ENCODE results near the gene RAD51B.

RAD51B gene

DNA sequence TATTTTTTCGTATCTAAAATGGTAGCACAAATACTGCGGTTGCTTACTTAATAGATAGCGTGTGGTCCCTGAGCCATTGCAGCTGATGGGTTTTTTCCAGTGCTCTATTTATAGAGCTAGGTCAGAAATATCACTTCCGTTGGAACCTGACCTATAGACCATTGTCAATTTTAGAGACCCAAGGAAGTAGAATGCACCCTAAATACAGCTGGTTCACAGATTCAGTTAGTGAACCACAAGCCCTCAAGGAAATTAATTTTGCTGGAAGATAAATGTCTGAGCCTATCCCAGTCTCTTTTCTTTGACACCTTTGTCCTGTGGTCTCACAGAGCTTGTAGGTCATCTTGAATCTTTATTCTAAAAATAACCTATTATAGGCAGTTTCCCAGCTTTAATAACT lies 582.3 kb downstream of the RAD51B start:
- TF ChIP-seq, protein P1, sequence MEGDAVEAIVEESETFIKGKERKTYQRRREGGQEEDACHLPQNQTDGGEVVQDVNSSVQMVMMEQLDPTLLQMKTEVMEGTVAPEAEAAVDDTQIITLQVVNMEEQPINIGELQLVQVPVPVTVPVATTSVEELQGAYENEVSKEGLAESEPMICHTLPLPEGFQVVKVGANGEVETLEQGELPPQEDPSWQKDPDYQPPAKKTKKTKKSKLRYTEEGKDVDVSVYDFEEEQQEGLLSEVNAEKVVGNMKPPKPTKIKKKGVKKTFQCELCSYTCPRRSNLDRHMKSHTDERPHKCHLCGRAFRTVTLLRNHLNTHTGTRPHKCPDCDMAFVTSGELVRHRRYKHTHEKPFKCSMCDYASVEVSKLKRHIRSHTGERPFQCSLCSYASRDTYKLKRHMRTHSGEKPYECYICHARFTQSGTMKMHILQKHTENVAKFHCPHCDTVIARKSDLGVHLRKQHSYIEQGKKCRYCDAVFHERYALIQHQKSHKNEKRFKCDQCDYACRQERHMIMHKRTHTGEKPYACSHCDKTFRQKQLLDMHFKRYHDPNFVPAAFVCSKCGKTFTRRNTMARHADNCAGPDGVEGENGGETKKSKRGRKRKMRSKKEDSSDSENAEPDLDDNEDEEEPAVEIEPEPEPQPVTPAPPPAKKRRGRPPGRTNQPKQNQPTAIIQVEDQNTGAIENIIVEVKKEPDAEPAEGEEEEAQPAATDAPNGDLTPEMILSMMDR (IDR thresholded peaks at IDR 0.05): no peak
- no peaks in the 10 kb centered on the region for H3K36me3 ChIP-seq (ENCODE audit: control insufficient read depth, insufficient read depth, low read length)
- no peak overlapping the region for H2AFZ ChIP-seq
- no peak overlapping the region for H3K4me2 ChIP-seq (ENCODE audit: low read length)
- no peaks in the 10 kb centered on the region for H3K27me3 ChIP-seq (ENCODE audit: control insufficient read depth, insufficient read depth, low read length)
- H3K27ac ChIP-seq: no peak overlapping the region
- no peak overlapping the region for H3K4me3 ChIP-seq (ENCODE audit: low read depth, low read length)
- H3K4me1 ChIP-seq: peaks cover 35% of the 10 kb centered on the region
- H3K79me2 ChIP-seq: no peaks in the 10 kb centered on the region
- H3K9me3 ChIP-seq (ENCODE audit: control insufficient read depth, low read length): no peaks in the 10 kb centered on the region
- no peak overlapping the region for H3K9ac ChIP-seq

DNA sequence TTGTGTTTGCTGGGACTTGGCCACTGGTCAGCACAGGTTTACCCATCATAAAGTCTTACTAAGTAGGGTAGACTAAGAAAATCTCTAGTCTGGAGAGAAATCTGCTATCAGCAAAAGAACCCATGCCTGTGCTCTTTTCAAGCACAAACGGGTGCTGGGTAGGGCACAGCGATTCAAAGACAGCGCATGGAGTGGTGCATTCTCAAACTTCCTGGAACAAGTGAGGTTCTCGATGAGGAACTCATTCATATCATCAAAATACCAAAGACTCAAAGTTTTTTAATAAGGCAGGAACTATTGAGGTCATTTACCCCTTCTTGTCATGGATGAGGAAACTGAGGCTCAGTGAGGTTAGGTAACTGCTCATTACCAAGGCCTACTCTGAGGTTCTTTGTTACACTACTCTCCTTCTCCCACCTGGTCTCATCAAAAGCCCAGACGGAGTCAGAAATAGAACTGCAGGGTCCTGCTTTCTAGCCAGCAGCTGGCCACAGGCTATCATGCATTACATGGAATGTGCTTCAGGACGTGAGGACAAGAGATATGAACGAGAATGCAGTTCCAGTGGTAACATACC lies 583.0 kb downstream of the RAD51B start:
- Histone ChIP-seq H3K36me3 (ENCODE audit: control insufficient read depth, insufficient read depth, low read length) (no peaks in the 10 kb centered on the region), H3K4me2 (ENCODE audit: low read length) (peak overlapping the region; percentile 17), H2AFZ (no peak overlapping the region), H3K27me3 (ENCODE audit: control insufficient read depth, insufficient read depth, low read length) (no peaks in the 10 kb centered on the region), H3K9me3 (ENCODE audit: control insufficient read depth, low read length) (no peaks in the 10 kb centered on the region), H3K79me2 (no peaks in the 10 kb centered on the region), H3K27ac (no peak overlapping the region), H3K9ac (no peak overlapping the region), H3K4me3 (ENCODE audit: low read depth, low read length) (no peak overlapping the region), H3K4me1 (peaks cover 28% of the 10 kb centered on the region)
- TF ChIP-seq, protein P1 (IDR thresholded peaks at IDR 0.05): no peak

DNA sequence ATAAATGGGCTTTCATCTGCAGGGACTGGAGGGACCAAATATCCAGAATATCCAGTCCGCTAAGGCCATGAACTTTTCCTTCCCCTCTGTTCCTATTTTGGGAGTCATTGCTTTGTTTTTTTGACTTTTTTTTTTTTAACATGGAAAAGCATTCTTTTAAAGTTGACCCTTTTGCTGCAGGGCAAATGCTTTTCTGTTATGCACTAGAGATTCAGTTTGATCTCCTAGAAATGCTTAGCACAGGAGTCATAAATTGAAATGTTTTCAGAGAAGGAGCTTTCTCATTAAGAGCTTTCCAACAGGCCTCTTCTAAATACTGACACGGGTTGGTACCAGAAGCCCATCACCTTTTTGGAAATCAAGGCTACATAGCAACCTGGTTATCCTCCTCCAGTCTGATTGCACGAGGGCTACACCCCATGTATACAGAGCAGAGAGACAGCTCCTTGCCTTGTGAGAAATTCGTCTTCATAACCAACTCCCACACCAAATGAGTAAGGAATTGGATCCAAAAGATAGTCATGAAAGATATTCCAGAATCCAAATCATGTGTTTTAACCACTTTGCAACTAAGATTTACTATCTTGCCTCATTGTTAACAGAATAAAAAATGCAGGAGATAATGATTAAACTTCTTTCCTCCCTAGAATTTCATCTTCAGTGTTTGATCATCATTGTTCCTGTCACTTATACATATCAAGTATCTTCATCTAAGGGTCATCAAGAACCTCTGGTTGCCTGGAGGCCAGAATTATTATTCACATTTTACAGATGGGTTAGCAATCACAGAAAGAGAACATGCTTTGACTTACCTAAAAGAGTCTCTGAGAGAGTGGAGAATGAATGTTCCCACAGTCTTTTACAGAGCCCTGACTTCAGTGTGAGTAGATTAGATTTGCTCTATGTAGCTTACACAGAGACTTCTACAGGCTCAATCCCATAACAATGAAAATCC lies 583.9 kb downstream of the RAD51B start:
- no peaks in the 10 kb centered on the region for H3K27me3 ChIP-seq (ENCODE audit: control insufficient read depth, insufficient read depth, low read length)
- no peaks in the 10 kb centered on the region for H3K9me3 ChIP-seq (ENCODE audit: control insufficient read depth, low read length)
- no peak overlapping the region for H3K9ac ChIP-seq
- peak overlapping the region; percentile 18 for H3K4me2 ChIP-seq (ENCODE audit: low read length)
- peak overlapping the region; percentile 13 for H2AFZ ChIP-seq
- H3K36me3 ChIP-seq (ENCODE audit: control insufficient read depth, insufficient read depth, low read length): no peaks in the 10 kb centered on the region
- H3K79me2 ChIP-seq: no peaks in the 10 kb centered on the region
- TF ChIP-seq, protein P1 (IDR thresholded peaks at IDR 0.05): no peak
- H3K27ac ChIP-seq: peak overlapping the region; percentile 34
- H3K4me1 ChIP-seq: peaks cover 24% of the 10 kb centered on the region
- H3K4me3 ChIP-seq (ENCODE audit: low read depth, low read length): peak overlapping the region; percentile 12

DNA sequence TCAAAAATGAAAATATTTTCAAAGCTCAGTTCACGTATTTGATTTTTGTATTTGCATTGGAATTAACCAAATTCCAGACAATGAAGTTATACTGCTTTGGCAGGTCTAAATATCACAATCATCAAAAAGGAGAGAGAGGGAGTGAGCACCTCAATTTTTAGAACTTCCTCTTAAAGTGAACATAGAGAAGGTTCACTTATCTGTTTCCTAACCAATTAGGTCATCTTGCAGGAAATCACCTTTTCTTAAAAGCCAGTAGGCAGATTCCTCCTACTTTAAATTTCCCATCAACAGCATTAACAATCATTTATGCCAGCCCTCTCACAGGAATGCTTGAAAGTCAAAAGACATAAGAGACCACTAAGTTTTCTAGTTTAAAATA lies 584.6 kb downstream of the RAD51B start:
- Histone ChIP-seq H3K79me2 (no peaks in the 10 kb centered on the region), H3K9ac (no peak overlapping the region), H3K4me3 (ENCODE audit: low read depth, low read length) (peak overlapping the region; percentile 12), H2AFZ (peak overlapping the region; percentile 13), H3K4me1 (peaks cover 24% of the 10 kb centered on the region), H3K36me3 (ENCODE audit: control insufficient read depth, insufficient read depth, low read length) (no peaks in the 10 kb centered on the region), H3K27me3 (ENCODE audit: control insufficient read depth, insufficient read depth, low read length) (no peaks in the 10 kb centered on the region), H3K4me2 (ENCODE audit: low read length) (peak overlapping the region; percentile 24), H3K9me3 (ENCODE audit: control insufficient read depth, low read length) (no peaks in the 10 kb centered on the region), H3K27ac (peak overlapping the region; percentile 34)
- TF ChIP-seq, protein P1 (IDR thresholded peaks at IDR 0.05): no peak

Measured in parathyroid adenoma (tissue), 2 donors.